H1 (cell line): ENCODE measurements around the gene SLC16A11.

Source experiments
- ATF3 ChIP-seq: IDR thresholded peaks from 2 replicates; pipeline ENCODE4 v1.6.1; 2011; ENCODE audit warnings: low read depth, mild to moderate bottlenecking, low read length; ENCODE audit not compliant: insufficient read depth
- CTCF ChIP-seq, 3 experiments: IDR thresholded peaks; 1 replicate in 2 of 3; 2 replicates in 1 of 3; pipeline versions ENCODE4 v1.5.1 to v1.6.1; 2011; ENCODE audit warnings: low read length in 3 of 3, mild to moderate bottlenecking in 3 of 3, inconsistent platforms in 2 of 3, low read depth in 1 of 3, moderate library complexity in 1 of 3; ENCODE audit not compliant: insufficient read depth in 1 of 3; ENCODE audit errors: control extremely low read depth in 1 of 3
- E2F6 ChIP-seq: IDR thresholded peaks from 2 replicates; pipeline ENCODE4 v1.6.1; 2012; ENCODE audit warnings: inconsistent platforms
- JUN ChIP-seq: IDR thresholded peaks from 2 replicates; pipeline ENCODE4 v1.6.1; 2011; ENCODE audit warnings: low read depth, mild to moderate bottlenecking, improper control_type of control experiment, low read length

GRCh38 chr17:7016886-7017826, 26.7 kb downstream of the SLC16A11 start:
- TF ChIP-seq CTCF (IDR thresholded peaks at IDR 0.05; ENCODE audit: control extremely low read depth in 1 of 3, insufficient read depth in 1 of 3, low read depth in 1 of 3, low read length in 3 of 3): no peak
- no peak for TF ChIP-seq JUN
- no peak for TF ChIP-seq ATF3
- no peak for TF ChIP-seq E2F6
